ENCODE data around the gene PDZD2. TPM values are rescaled to one million over a fixed set of nuclear protein-coding genes. Genes with fewer than 3 reads are reported as not detected.

Gene PDZD2
- total RNA-seq, 1 experiment from 2014 or later = 0.37 TPM

DNA sequence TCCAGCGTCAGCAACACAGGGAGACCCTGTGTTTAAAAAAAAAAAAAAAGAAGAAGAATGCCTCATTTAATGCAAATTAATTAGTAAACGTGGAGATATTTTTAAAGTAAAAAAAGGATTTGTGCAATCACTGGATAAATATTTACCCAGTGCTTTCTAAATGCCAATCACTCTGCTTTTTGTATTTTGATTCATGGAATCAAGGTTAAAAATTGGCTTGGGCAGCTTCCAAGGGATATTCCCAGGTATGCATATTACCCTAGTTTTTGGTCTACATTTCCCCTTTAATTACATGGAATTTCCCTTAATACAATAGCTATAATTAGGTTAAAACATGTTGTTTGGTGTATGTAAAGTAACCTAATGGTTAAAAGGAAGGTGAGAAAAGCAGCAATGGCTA is 31.4 kb upstream of the PDZD2 start:
- Histone ChIP-seq H3K9ac (ENCODE audit: low read length) (no peak overlapping the region), H3K9me3 (ENCODE audit: control insufficient read depth in 1 of 2, insufficient read depth in 1 of 2, low read depth in 1 of 2, low read length in 2 of 2) (no peaks in the 10 kb centered on the region), H3K79me2 (ENCODE audit: insufficient read depth, low read length) (no peaks in the 10 kb centered on the region), H3K27ac (ENCODE audit: low read depth, low read length) (no peak overlapping the region), H2AFZ (ENCODE audit: low read depth, low read length, poor library complexity, severe bottlenecking) (no peak overlapping the region), H3K4me2 (ENCODE audit: low read length) (no peak overlapping the region), H3K4me1 (ENCODE audit: control insufficient read depth in 1 of 2, insufficient read depth in 2 of 2, low read length in 2 of 2) (no peaks in the 10 kb centered on the region), H3K9me2 (ENCODE audit: insufficient read depth) (no peaks in the 10 kb centered on the region), H3K36me3 (ENCODE audit: control insufficient read depth in 1 of 2, insufficient read depth in 2 of 2, low read length in 2 of 2) (no peaks in the 10 kb centered on the region), H4K20me1 (ENCODE audit: insufficient read depth) (no peaks in the 10 kb centered on the region), H3K27me3 (ENCODE audit: insufficient read depth, low read length) (no peaks in the 10 kb centered on the region), H3K4me3 (replicated peaks in 1 of 2; ENCODE audit: low read depth in 1 of 2, low read length in 2 of 2) (no peak overlapping the region)
- no TSS peak for BruUV-seq (replicated peaks)
- ATAC-seq = no peak
- DNase-seq (ENCODE audit: low read depth, low spot score) = no peak
- no peak for TF ChIP-seq CBX3 (IDR thresholded peaks at IDR 0.05; ENCODE audit: low read depth)
- TF ChIP-seq ZNF274 (IDR thresholded peaks at IDR 0.05; ENCODE audit: low read depth, low read length) = no peak
- TF ChIP-seq POLR2A (IDR thresholded peaks at IDR 0.05; ENCODE audit: borderline replicate concordance, extremely low read depth, insufficient read depth, insufficient read length) = no peak
- TF ChIP-seq, protein P1, sequence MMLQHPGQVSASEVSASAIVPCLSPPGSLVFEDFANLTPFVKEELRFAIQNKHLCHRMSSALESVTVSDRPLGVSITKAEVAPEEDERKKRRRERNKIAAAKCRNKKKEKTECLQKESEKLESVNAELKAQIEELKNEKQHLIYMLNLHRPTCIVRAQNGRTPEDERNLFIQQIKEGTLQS (IDR thresholded peaks at IDR 0.05) = no peak
- no peak for TF ChIP-seq SRF (IDR thresholded peaks at IDR 0.05; ENCODE audit: low read depth)
- no peak for TF ChIP-seq ZFX (IDR thresholded peaks at IDR 0.05)
- no peak for TF ChIP-seq POLR2AphosphoS5 (IDR thresholded peaks at IDR 0.05; ENCODE audit: low read depth, low read length)
- no peak for TF ChIP-seq TCF7L2 (IDR thresholded peaks at IDR 0.05; ENCODE audit: borderline replicate concordance, extremely low read depth, insufficient read depth, insufficient read length)
- CTCF ChIA-PET = no interaction called here
- intact Hi-C loops (cut with micrococcal nuclease) = no loop called here
- RAD21 ChIA-PET (ENCODE audit: low non-redundant PET in 1 of 2, low total read pairs in 2 of 2, uncharacterized antibody in 2 of 2, unreplicated experiment in 2 of 2) = no interaction called here
- POLR2A ChIA-PET = no interaction called here

DNA sequence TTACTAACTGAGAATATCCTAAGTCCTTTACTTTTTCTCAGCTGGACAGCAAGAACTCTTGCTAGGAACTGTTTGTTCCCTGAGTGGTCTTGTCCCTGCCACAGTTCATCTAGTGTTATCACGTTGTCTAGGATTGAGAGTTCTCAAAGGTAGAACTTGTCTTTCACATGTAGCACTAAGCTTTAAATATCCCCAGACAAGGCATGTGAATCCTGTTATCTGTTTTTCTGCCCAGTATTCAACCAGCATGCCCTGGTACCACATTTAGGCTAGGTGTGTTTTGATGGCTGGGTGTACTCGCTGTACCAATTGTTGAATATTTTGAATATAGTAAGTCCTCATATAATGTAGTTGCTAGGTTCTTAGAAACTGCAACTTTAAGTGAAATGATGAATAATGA is 27.9 kb upstream of the PDZD2 start:
- Histone ChIP-seq H2AFZ (ENCODE audit: low read depth, low read length, poor library complexity, severe bottlenecking) (no peak overlapping the region), H3K9me2 (ENCODE audit: insufficient read depth) (no peaks in the 10 kb centered on the region), H4K20me1 (ENCODE audit: insufficient read depth) (no peaks in the 10 kb centered on the region), H3K9me3 (ENCODE audit: control insufficient read depth in 1 of 2, insufficient read depth in 1 of 2, low read depth in 1 of 2, low read length in 2 of 2) (no peaks in the 10 kb centered on the region), H3K4me2 (ENCODE audit: low read length) (no peak overlapping the region), H3K27ac (ENCODE audit: low read depth, low read length) (no peak overlapping the region), H3K9ac (ENCODE audit: low read length) (no peak overlapping the region), H3K4me1 (ENCODE audit: control insufficient read depth in 1 of 2, insufficient read depth in 2 of 2, low read length in 2 of 2) (no peaks in the 10 kb centered on the region), H3K4me3 (replicated peaks in 1 of 2; ENCODE audit: low read depth in 1 of 2, low read length in 2 of 2) (no peak overlapping the region), H3K79me2 (ENCODE audit: insufficient read depth, low read length) (no peaks in the 10 kb centered on the region), H3K27me3 (ENCODE audit: insufficient read depth, low read length) (no peaks in the 10 kb centered on the region), H3K36me3 (ENCODE audit: control insufficient read depth in 1 of 2, insufficient read depth in 2 of 2, low read length in 2 of 2) (no peaks in the 10 kb centered on the region)
- intact Hi-C loops (cut with micrococcal nuclease) = no loop called here
- CTCF ChIA-PET = no interaction called here
- POLR2A ChIA-PET = no interaction called here
- BruUV-seq (replicated peaks) = no TSS peak
- ATAC-seq (no peak), DNase-seq (ENCODE audit: low read depth, low spot score) (no peak)
- TF ChIP-seq ZNF274 (IDR thresholded peaks at IDR 0.05; ENCODE audit: low read depth, low read length) = no peak
- no peak for TF ChIP-seq ELF1 (IDR thresholded peaks at IDR 0.05; ENCODE audit: borderline replicate concordance, low read depth)
- no peak for TF ChIP-seq ZBTB33 (IDR thresholded peaks at IDR 0.05; ENCODE audit: extremely low read depth, insufficient replicate concordance, low read length)
- TF ChIP-seq EZH2 (IDR thresholded peaks at IDR 0.05) = no peak
- no peak for TF ChIP-seq POLR2AphosphoS5 (IDR thresholded peaks at IDR 0.05; ENCODE audit: low read depth, low read length)
- TF ChIP-seq CEBPB (IDR thresholded peaks at IDR 0.05; ENCODE audit: low read depth) = no peak
- no peak for TF ChIP-seq ZFX (IDR thresholded peaks at IDR 0.05)
- TF ChIP-seq, protein P1 (IDR thresholded peaks at IDR 0.05) = no peak
- TF ChIP-seq FOSL1 (IDR thresholded peaks at IDR 0.05; ENCODE audit: low read depth) = no peak
- TF ChIP-seq YY1 (IDR thresholded peaks at IDR 0.05; ENCODE audit: extremely low read depth, insufficient replicate concordance, low read depth, low read length) = no peak
- RAD21 ChIA-PET (ENCODE audit: low non-redundant PET in 1 of 2, low total read pairs in 2 of 2, uncharacterized antibody in 2 of 2, unreplicated experiment in 2 of 2) = no interaction called here
